SK-N-SH treated with all-trans-retinoic acid at 6 μM for 48 hours (cell line): Measurements from ENCODE around the gene NHERF2.

Experiments
- ARNTL ChIP-seq: fragments of 450-650 bp; formaldehyde crosslinking; IDR thresholded peaks from 2 replicates; pipeline ENCODE4 v1.5.0; 2020; ENCODE audit warnings: low read depth, mild to moderate bottlenecking, moderate library complexity, borderline replicate concordance
- BACH2 ChIP-seq: fragments of 250-450 bp; sonication (Bioruptor Pico); IDR thresholded peaks from 2 replicates; pipeline ENCODE4 v1.9.0; 2021; ENCODE audit warnings: mild to moderate bottlenecking, borderline replicate concordance
- ESRRG ChIP-seq: fragments of 250-450 bp; sonication (Bioruptor Pico); IDR thresholded peaks from 2 replicates; pipeline ENCODE4 v1.6.1; 2021; ENCODE audit warnings: mild to moderate bottlenecking
- GLIS3 ChIP-seq: fragments of 250-450 bp; sonication (Bioruptor Pico); IDR thresholded peaks from 2 replicates; pipeline ENCODE4 v1.5.0; 2020; ENCODE audit warnings: mild to moderate bottlenecking, moderate library complexity
- OSR1 ChIP-seq: fragments of 250-450 bp; sonication (Bioruptor Pico); IDR thresholded peaks from 2 replicates; pipeline ENCODE4 v1.8.0; 2022; ENCODE audit warnings: moderate library complexity, mild to moderate bottlenecking, inconsistent platforms
- PPARA ChIP-seq: fragments of 250-450 bp; sonication (Bioruptor Pico); IDR thresholded peaks from 2 replicates; pipeline ENCODE4 v1.5.0; 2020; ENCODE audit warnings: mild to moderate bottlenecking, borderline replicate concordance
- RARB ChIP-seq: fragments of 250-450 bp; sonication (Bioruptor Pico); IDR thresholded peaks from 2 replicates; pipeline ENCODE4 v1.8.0; 2021; ENCODE audit warnings: mild to moderate bottlenecking, moderate library complexity
- ZC3H10 ChIP-seq: fragments of 250-450 bp; sonication (Bioruptor Pico); IDR thresholded peaks from 2 replicates; pipeline ENCODE4 v1.5.1; 2021; ENCODE audit warnings: mild to moderate bottlenecking, moderate library complexity
- ZFP3 ChIP-seq: fragments of 250-450 bp; sonication (Bioruptor Pico); IDR thresholded peaks from 2 replicates; pipeline ENCODE4 v1.5.0; 2020; ENCODE audit warnings: mild to moderate bottlenecking, moderate library complexity

DNA sequence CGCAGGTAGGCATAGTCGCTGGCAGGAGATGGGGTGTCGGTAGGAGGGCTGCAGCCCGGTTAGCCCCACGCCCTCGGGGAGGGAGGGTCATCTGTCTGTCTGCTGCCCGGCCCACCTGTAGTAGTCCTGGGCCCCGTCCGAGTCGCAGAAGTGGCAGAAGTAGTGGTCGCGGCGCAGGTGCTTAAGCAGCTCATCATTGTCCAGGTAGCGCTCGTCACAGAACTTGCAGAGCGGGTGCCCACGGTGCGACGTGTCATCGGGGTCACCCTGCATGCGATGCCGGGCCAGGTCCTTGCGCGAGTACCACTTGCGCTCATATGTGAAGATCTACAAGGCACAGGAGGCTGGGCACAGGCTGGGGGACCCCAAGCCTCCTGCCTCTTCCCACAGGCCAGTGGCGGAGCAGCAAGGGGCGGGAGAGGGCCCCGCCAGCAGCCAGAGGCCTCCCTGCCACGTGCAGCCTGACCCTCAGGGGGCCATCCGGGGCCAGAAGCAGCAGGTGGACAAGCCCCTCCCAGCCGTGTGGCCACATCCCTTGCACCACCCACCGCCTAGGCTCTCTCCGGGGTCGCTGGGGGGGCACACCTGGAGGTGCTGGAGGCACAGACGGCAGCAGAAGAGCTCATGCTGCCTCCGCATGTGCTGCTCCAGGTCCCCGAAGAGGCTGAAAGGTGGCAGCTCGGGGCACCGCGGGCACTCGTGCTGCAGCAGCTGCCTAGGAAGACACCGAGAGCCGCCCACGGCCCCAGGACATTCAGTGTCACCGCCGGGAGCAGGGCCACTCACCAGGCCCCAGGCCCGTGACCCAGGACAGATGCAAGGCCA, 24.1 kb upstream of the NHERF2 start:
- TF ChIP-seq BACH2 (no peak), GLIS3 (no peak), ESRRG (CRISPR knock-in tag) (no peak), OSR1 (no peak), RARB (no peak), ZC3H10 (CRISPR knock-in tag) (no peak), ARNTL (no peak), ZFP3 (CRISPR knock-in tag) (no peak), PPARA (CRISPR knock-in tag) (no peak)
